K562 treated with DMSO at 1 percent for 12 hours (cell line): ENCODE measurements around the gene PLEKHG4B. TPM values are rescaled to one million over a fixed set of nuclear protein-coding genes. Genes with fewer than 3 reads are reported as not detected.

Experiments
- total RNA-seq: library from RNA; unstranded; fragments of 300-600 nt; gene quantifications from 2 replicates; pipeline ENCODE4 v1.2.3, GENCODE V29; 2022; ENCODE audit not compliant: insufficient read depth

PLEKHG4B gene
- not detected in 2 replicates for total RNA-seq

GRCh38 chr5:91556-92263 is at the start of gene PLEKHG4B:
TSS of gene PLEKHG4B (plus strand) at chr5:92168. CDS start at chr5:92232, 64 bp downstream.

GRCh38 chr5:191036-191948 is 99.3 kb downstream of the PLEKHG4B start, which contains the start of gene LRRC14B:
TSS of gene LRRC14B (plus strand) at chr5:191495. CDS start at chr5:191539, 44 bp downstream.

GRCh38 chr5:217494-218456 is 125.8 kb downstream of the PLEKHG4B start, which contains the start of the genes CCDC127 and SDHA:
TSS of gene CCDC127 (minus strand) at chr5:218153. CDS start at chr5:216849, 1,304 bp downstream.
TSS of gene SDHA (plus strand) at chr5:218320. CDS start at chr5:218356, 36 bp downstream.

Other genes starting within 250 kb of the PLEKHG4B start
- gene LRRC14B, start 99.3 kb downstream of the PLEKHG4B start, total RNA-seq = not detected in 2 replicates
- gene CCDC127, start 126.0 kb downstream of the PLEKHG4B start, total RNA-seq = 3.7 and 5.8 TPM in 2 replicates
- 104 and 125 TPM in 2 replicates for gene SDHA, start 126.2 kb downstream of the PLEKHG4B start, total RNA-seq
- 115 and 130 TPM in 2 replicates for gene PDCD6, start 179.5 kb downstream of the PLEKHG4B start, total RNA-seq
- 3.0 and 4.0 TPM in 2 replicates for gene AHRR, start 229.5 kb downstream of the PLEKHG4B start, total RNA-seq